GM12891 (cell line): Measurements from ENCODE around the gene PLPP3.

ENCODE experiments used
- POLR2A ChIP-seq: IDR thresholded peaks from 2 replicates; pipeline ENCODE4 v1.6.1; 2011; ENCODE audit warnings: low read depth, low read length, control low read depth
- POLR2AphosphoS5 ChIP-seq: IDR thresholded peaks from 2 replicates; pipeline ENCODE4 v1.6.1; 2011; ENCODE audit warnings: low read depth, low read length, control low read depth
- POU2F2 ChIP-seq: IDR thresholded peaks from 2 replicates; pipeline ENCODE4 v1.6.1; 2011; ENCODE audit warnings: low read depth, mild to moderate bottlenecking, control low read depth, low read length, moderate library complexity

GRCh38 chr1:56468518-56468917 is 110.8 kb downstream of the PLPP3 start:
- TF ChIP-seq POLR2A (no peak), POLR2AphosphoS5 (no peak), POU2F2 (no peak)
